Spleen (tissue), 11 donors: Measurements from ENCODE around the gene CRKL. TPM values are rescaled to one million over a fixed set of nuclear protein-coding genes. Genes with fewer than 3 reads are reported as not detected.
"Not testable (repeated sequence)": the region's sequence is repeated elsewhere in the genome, so short reads cannot be mapped to it uniquely, and the experiment has no call there.

Experiments used
- DNase-seq: peaks from one replicate; pipeline ENCODE4 v3.0.0-alpha.2; 2020
- H3K27ac ChIP-seq, 8 donors: fragments of 200-600 bp; sonication (generic) in 7 of 8; 1 replicate in 4 of 8; 2 replicates in 4 of 8; pipeline versions ENCODE4 v1.5.0 to v1.8.0; 2016 to 2021; ENCODE audit warnings: inconsistent platforms in 4 of 8, mild to moderate bottlenecking in 4 of 8, moderate library complexity in 1 of 8
- H3K27me3 ChIP-seq, 7 donors: fragments of 200-600 bp; sonication (generic) in 6 of 7; replicated peaks in 1 of 7; 1 replicate in 4 of 7; 2 replicates in 3 of 7; pipeline versions ENCODE4 v1.5.0 to v1.8.0; 2016 to 2021; ENCODE audit warnings: inconsistent platforms in 3 of 7, mild to moderate bottlenecking in 1 of 7
- H3K36me3 ChIP-seq, 6 donors: fragments of 200-600 bp; sonication (generic) in 5 of 6; 1 replicate in 4 of 6; 2 replicates in 2 of 6; pipeline versions ENCODE4 v1.5.0 to v1.8.0; 2016 to 2021; ENCODE audit warnings: inconsistent platforms in 2 of 6
- H3K4me1 ChIP-seq, 6 donors: fragments of 200-600 bp; sonication (generic) in 5 of 6; 1 replicate in 3 of 6; 2 replicates in 3 of 6; pipeline versions ENCODE4 v1.5.0 to v1.8.0; 2016 to 2021; ENCODE audit warnings: inconsistent platforms in 3 of 6
- H3K4me3 ChIP-seq, 8 donors: fragments of 200-600 bp; sonication (generic) in 7 of 8; 1 replicate in 4 of 8; 2 replicates in 4 of 8; pipeline versions ENCODE4 v1.5.0 to v1.8.0; 2016 to 2021; ENCODE audit warnings: inconsistent platforms in 4 of 8, mild to moderate bottlenecking in 4 of 8, moderate library complexity in 2 of 8
- H3K9me3 ChIP-seq, 8 donors: fragments of 200-600 bp; sonication (generic) in 7 of 8; 1 replicate in 4 of 8; 2 replicates in 4 of 8; pipeline versions ENCODE4 v1.5.0 to v1.8.0; 2016 to 2021; ENCODE audit warnings: inconsistent platforms in 4 of 8
- POLR2A ChIP-seq, 3 donors: fragments of 450-650 bp; IDR thresholded peaks; one replicate each; pipeline ENCODE4 v1.5.1; 2017; ENCODE audit warnings: antibody characterized with exemption in 3 of 3, mild to moderate bottlenecking in 1 of 3
- POLR2AphosphoS5 ChIP-seq, 3 donors: sonication (generic); formaldehyde crosslinking; IDR thresholded peaks; one replicate each; pipeline ENCODE4 v1.5.1; 2017; ENCODE audit warnings: antibody characterized with exemption in 3 of 3
- WGBS, 5 donors: extraction: QIAGEN DNeasy Blood & Tissue Kit in 3 of 5; methylation state at CpG; one replicate each; pipeline versions ENCODE4 v1.1.5 to v1.1.7; 2013 to 2018; 5-methylcytosine and 5-hydroxymethylcytosine counted together
- intact Hi-C: fragments of 100-400 bp; cut with DNase I; formaldehyde crosslinking; loops from one replicate; pipeline ENCODE4 v1.15.0; 2023; ENCODE audit warnings: low total_unique reads
- polyA plus RNA-seq, 3 donors: library from polyadenylated mRNA; stranded (reverse); fragments of 200-250 nt; gene quantifications; one replicate each; pipeline ENCODE4 v1.2.1, GENCODE V29; 2013
- total RNA-seq, 7 donors: library from RNA; depleted of rRNA in 3 of 7; stranded (reverse); fragments of >200 nt in 3 of 7; fragmentation: NEBNext Ultra II Directional in 4 of 7; extraction: Animal tissue kit (Norgen Biotek cat#: 25700) in 4 of 7; gene quantifications; one replicate each; pipeline versions ENCODE4 v1.1.0 to v1.2.1, GENCODE V29; 2016 to 2021
- TF ChIP-seq, protein P1 (sequence below), 11 experiments: fragments of 200-600 bp in 7 of 11; fragments of 450-650 bp in 4 of 11; sonication (generic) in 4 of 11; IDR thresholded peaks in 8 of 11; conservative IDR thresholded peaks in 3 of 11; 1 replicate in 7 of 11; 2 replicates in 4 of 11; pipeline versions ENCODE4 v1.4.0 to v1.8.0; 2016 to 2021; ENCODE audit warnings: antibody characterized with exemption in 11 of 11, inconsistent platforms in 4 of 11, mild to moderate bottlenecking in 1 of 11
- donor health status: healthy with polysubstance abuse.
- donor health status: DM: no; HTN: no; CAD: no; lungs with moderate emphysema.
- donor health status: DM: no; HTN: no; CAD: no.
- donor health status: Bipolar disorder and iron deficiency.
- donor health status: healthy.
- donor health status: DM: no; HTN: no; CAD: no.
- donor health status: DM: yes; HTN: yes; CAD: no.

The CRKL gene
- total and polyA plus RNA-seq, 10 donors, result 11.5 to 65.3 (median 57.4) TPM

DNA sequence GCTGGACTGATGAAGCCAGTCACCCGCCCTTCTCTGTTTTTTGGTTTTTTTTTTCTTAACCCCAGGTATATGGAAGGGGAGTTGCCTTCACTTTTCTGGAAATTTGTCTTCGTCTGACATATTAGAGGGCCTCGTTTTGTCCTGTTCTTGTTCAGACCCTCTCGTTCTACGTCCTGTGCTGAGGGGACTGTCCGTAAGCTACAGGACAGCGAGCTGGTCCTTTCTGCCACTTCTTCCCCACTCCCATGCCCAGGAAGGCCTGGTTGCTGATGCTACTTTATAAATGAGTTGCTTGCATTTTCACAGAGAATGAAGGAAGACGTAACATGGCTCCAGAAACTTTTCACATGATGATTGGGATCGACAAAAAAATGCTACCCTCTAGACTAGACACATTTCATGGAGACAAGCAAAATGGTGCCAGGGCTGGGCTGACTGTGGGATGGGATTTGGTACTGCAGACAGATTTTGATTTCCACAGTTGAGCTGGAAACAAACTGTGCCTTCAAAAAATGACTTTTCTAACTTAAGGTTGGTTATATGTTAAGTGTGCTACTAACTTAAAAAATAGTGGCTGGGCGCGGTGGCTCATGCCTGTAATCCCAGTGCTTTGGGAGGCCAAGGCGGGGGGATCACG, 27.2 kb upstream of the CRKL start:
- H3K27me3 ChIP-seq, result no peaks in the 10 kb centered on the region
- TF ChIP-seq POLR2AphosphoS5 (IDR thresholded peaks at IDR 0.05), result no peak
- no peak for TF ChIP-seq POLR2A (IDR thresholded peaks at IDR 0.05)
- TF ChIP-seq, protein P1, sequence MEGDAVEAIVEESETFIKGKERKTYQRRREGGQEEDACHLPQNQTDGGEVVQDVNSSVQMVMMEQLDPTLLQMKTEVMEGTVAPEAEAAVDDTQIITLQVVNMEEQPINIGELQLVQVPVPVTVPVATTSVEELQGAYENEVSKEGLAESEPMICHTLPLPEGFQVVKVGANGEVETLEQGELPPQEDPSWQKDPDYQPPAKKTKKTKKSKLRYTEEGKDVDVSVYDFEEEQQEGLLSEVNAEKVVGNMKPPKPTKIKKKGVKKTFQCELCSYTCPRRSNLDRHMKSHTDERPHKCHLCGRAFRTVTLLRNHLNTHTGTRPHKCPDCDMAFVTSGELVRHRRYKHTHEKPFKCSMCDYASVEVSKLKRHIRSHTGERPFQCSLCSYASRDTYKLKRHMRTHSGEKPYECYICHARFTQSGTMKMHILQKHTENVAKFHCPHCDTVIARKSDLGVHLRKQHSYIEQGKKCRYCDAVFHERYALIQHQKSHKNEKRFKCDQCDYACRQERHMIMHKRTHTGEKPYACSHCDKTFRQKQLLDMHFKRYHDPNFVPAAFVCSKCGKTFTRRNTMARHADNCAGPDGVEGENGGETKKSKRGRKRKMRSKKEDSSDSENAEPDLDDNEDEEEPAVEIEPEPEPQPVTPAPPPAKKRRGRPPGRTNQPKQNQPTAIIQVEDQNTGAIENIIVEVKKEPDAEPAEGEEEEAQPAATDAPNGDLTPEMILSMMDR (IDR thresholded peaks at IDR 0.05 in 8 of 11, conservative IDR thresholded peaks at IDR 0.05 in 3 of 11), result no peak
- peaks cover 0 to 60% (median 41%) of the 10 kb centered on the region in 6 donors for H3K36me3 ChIP-seq
- 87 to 96% (median 87%) methylated on average over 13 of the region's 13 CpGs for WGBS, 5 donors
- no peak for DNase-seq
- H3K9me3 ChIP-seq, result no peaks in the 10 kb centered on the region
- no peak overlapping the region for H3K27ac ChIP-seq
- intact Hi-C loops, result no loop called here
- H3K4me1 ChIP-seq, result peaks cover 0 to 21% (median 10%) of the 10 kb centered on the region in 6 donors
- H3K4me3 ChIP-seq, result no peak overlapping the region

DNA sequence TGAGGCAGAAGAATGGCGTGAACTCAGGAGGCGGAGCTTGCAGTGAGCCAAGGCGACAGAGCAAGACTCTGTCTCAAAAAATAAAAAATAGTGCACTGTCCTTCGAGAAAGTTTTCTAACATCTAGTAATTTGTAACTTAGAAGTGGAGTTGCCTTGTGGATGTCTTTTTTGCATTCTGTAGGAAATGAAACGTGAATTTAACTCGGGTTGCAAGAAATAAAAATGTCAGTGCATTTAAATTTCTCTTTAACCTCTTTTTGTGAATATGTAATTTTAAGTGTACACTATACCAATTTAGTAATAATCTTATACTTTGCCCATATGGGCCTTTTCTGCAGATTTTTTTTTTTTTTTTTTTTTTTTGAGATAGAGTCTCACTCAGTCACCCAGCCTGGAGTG, 26.2 kb upstream of the CRKL start:
- Histone ChIP-seq H3K27me3 (no peaks in the 10 kb centered on the region), H3K27ac (no peak overlapping the region), H3K36me3 (peaks cover 0 to 50% (median 35%) of the 10 kb centered on the region in 6 donors), H3K4me1 (peaks cover 0 to 12% (median 2%) of the 10 kb centered on the region in 6 donors), H3K4me3 (no peak overlapping the region), H3K9me3 (no peaks in the 10 kb centered on the region)
- intact Hi-C loops, result no loop called here
- WGBS, 5 donors, result 92 to 99% (median 98%) methylated on average over 6 of the region's 6 CpGs
- DNase-seq, result no peak
- TF ChIP-seq, protein P1 (IDR thresholded peaks at IDR 0.05 in 8 of 11, conservative IDR thresholded peaks at IDR 0.05 in 3 of 11), result no peak
- no peak for TF ChIP-seq POLR2A (IDR thresholded peaks at IDR 0.05)
- TF ChIP-seq POLR2AphosphoS5 (IDR thresholded peaks at IDR 0.05), result no peak

DNA sequence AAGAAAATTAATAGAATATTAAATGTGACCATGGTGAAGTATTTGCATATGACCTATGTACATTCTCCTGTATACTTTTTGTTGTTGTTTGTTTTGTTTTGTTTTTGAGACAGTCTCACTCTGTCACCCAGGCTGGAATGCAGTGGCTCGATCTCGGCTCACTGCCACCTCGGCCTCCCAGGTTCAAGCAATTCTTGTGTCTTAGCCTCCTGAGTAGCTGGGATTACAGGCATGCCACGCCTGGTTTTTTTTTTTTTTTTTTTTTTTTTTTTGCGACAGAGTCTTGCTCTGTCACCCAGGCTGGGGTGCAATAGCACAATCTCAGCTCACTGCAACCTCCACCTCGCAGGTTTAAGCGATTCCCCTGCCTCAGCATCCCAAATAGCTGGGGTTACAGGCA, 19.5 kb upstream of the CRKL start:
- H3K9me3 ChIP-seq, H3K27ac ChIP-seq, H3K36me3 ChIP-seq, intact Hi-C loops, H3K4me1 ChIP-seq, DNase-seq, H3K27me3 ChIP-seq, H3K4me3 ChIP-seq: not testable (repeated sequence)
- 86 to 99% (median 92%) methylated on average over 6 to 7 of the region's 7 CpGs for WGBS, 5 donors

DNA sequence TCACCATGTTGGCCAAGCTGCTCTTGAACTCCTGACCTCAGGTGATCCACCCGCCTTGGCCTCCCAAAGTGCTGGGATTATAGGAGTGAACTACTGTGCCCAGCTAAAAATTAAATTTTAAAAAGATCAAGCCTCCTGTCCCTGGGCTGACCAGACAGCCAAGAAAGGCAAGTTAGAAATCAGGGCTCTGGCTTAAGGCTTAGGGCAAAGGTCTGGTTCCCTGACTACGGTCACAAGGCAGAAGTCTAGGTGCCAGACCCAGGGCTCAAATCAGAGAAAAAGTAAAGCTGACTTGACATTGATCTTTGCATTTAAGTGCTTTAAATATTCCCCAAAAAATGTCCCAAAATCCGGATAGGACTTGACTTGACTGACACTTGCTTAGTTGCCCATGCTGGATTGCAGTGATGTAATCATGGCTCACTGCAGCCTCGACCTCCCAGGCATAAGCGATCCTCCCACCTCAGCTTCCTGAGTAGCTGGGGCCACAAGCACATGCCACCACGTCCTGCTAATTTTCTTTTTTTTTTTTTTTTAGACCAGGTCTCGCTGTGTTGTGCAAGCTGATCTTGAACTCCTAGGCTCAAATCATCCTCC, 17.3 kb upstream of the CRKL start:
- Histone ChIP-seq H3K9me3 (no peaks in the 10 kb centered on the region), H3K4me1 (peaks cover 0 to 12% (median 0%) of the 10 kb centered on the region in 6 donors), H3K4me3 (no peak overlapping the region), H3K36me3 (no peaks in the 10 kb centered on the region), H3K27me3 (no peaks in the 10 kb centered on the region), H3K27ac (no peak overlapping the region)
- TF ChIP-seq, protein P1 (IDR thresholded peaks at IDR 0.05 in 8 of 11, conservative IDR thresholded peaks at IDR 0.05 in 3 of 11), result no peak
- no peak for TF ChIP-seq POLR2A (IDR thresholded peaks at IDR 0.05)
- TF ChIP-seq POLR2AphosphoS5 (IDR thresholded peaks at IDR 0.05), result no peak
- intact Hi-C loops, result no loop called here
- WGBS, 5 donors, result 55 to 69% (median 58%) methylated on average over 7 of the region's 7 CpGs
- peak; percentile 3 for DNase-seq

DNA sequence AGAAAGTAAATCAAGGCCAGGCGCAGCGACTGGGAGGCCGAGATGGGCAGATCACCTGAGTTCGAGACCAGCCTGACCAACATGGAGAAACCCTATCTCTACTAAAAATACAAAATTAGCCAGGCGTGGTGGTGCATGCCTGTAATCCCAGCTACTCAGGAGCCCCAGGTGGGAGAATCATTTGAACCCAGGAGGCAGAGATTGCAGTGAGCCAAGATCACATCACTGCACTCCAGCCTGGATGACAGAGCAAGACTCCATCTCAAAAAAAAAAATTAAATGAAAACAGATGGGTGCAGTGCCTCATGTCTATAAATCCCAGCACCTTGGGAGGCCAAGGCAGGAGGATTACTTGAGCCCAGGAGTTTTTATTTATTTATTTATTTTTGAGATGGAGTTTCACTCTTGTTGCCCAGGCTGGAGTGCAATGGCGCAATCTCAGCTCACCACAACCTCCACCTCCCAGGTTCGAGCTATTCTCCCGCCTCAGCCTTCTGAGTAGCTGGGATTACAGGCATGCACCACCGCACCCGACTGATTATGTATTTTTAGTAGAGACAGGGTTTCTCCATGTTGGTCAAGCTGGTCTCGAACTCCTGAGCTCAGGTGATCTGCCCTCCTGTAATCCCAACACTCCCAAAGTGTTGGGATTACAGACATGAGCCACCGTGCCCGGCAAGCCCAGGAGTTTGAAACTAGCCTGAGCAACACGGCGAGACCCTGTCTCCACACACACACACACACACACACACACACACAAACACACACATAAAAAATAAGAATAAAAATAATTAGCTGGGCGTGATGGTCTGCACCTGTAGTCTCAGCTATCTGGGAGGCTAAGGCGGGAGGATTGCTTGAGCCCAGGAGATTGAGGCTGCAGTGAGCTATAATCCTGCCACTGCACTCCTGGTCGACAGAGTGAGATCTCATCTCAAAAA, 15.8 kb upstream of the CRKL start:
- 91 to 95% (median 91%) methylated on average over 17 to 18 of the region's 18 CpGs for WGBS, 5 donors
- H3K4me3 ChIP-seq, H3K36me3 ChIP-seq, H3K27me3 ChIP-seq, H3K27ac ChIP-seq, H3K9me3 ChIP-seq, intact Hi-C loops: not testable (repeated sequence)
- H3K4me1 ChIP-seq, result peaks cover 0 to 15% (median 0%) of the 10 kb centered on the region in 6 donors
- DNase-seq, result peak; percentile 27
